ENCODE results near the gene FANCG. TPM values are rescaled to one million over a fixed set of nuclear protein-coding genes. Genes with fewer than 3 reads are reported as not detected.

FANCG gene
- total RNA-seq, 1 donor from 2014 or later, result 5.6 TPM

- H3K27me3 ChIP-seq (ENCODE audit: low read depth), result no peaks in the 10 kb centered on the region
- TF ChIP-seq CTCF (IDR thresholded peaks at IDR 0.05; ENCODE audit: borderline replicate concordance), result no peak
- no peak overlapping the region for H3K27ac ChIP-seq (replicated peaks)
- no peak for DNase-seq
- H3K4me1 ChIP-seq, result peaks cover 49% of the 10 kb centered on the region
- H3K4me3 ChIP-seq, result no peak overlapping the region
- H3K36me3 ChIP-seq, result peaks cover 56% of the 10 kb centered on the region
- no peaks in the 10 kb centered on the region for H3K9me3 ChIP-seq (replicated peaks)
- intact Hi-C loops (cut with micrococcal nuclease), result no loop called here
Observed at GRCh38 chr9:35105571-35106342, 26.0 kb upstream of the FANCG start.

GRCh38 chr9:35105126-35105525, 25.4 kb upstream of the FANCG start:
- Histone ChIP-seq H3K9me3 (replicated peaks) (no peaks in the 10 kb centered on the region), H3K4me3 (no peak overlapping the region), H3K27ac (replicated peaks) (no peak overlapping the region), H3K36me3 (peaks cover 62% of the 10 kb centered on the region), H3K27me3 (ENCODE audit: low read depth) (no peaks in the 10 kb centered on the region), H3K4me1 (peaks cover 45% of the 10 kb centered on the region)
- intact Hi-C loops (cut with micrococcal nuclease), result no loop called here
- DNase-seq, result no peak
- TF ChIP-seq CTCF (IDR thresholded peaks at IDR 0.05; ENCODE audit: borderline replicate concordance), result no peak

GRCh38 chr9:35104586-35104985, 24.8 kb upstream of the FANCG start:
- Histone ChIP-seq H3K27ac (replicated peaks) (no peak overlapping the region), H3K27me3 (ENCODE audit: low read depth) (no peaks in the 10 kb centered on the region), H3K4me1 (peaks cover 39% of the 10 kb centered on the region), H3K4me3 (no peak overlapping the region), H3K36me3 (peaks cover 68% of the 10 kb centered on the region), H3K9me3 (replicated peaks) (no peaks in the 10 kb centered on the region)
- no peak for TF ChIP-seq CTCF (IDR thresholded peaks at IDR 0.05; ENCODE audit: borderline replicate concordance)
- DNase-seq, result no peak
- intact Hi-C loops (cut with micrococcal nuclease), result no loop called here

- H3K4me1 ChIP-seq, result peaks cover 36% of the 10 kb centered on the region
- no peak for TF ChIP-seq CTCF (IDR thresholded peaks at IDR 0.05; ENCODE audit: borderline replicate concordance)
- H3K27me3 ChIP-seq (ENCODE audit: low read depth), result no peaks in the 10 kb centered on the region
- peaks cover 71% of the 10 kb centered on the region for H3K36me3 ChIP-seq
- peak overlapping the region; percentile 94 for H3K27ac ChIP-seq (replicated peaks)
- peak overlapping the region; percentile 84 for H3K4me3 ChIP-seq
- DNase-seq, result no peak
- H3K9me3 ChIP-seq (replicated peaks), result no peaks in the 10 kb centered on the region
- intact Hi-C loops (cut with micrococcal nuclease), result no loop called here
Observed at GRCh38 chr9:35103660-35104191, 24.0 kb upstream of the FANCG start.

GRCh38 chr9:35102769-35103659, 23.3 kb upstream of the FANCG start, which contains the start of gene STOML2:
Gene STOML2 (minus strand): TSS chr9:35103131. CDS start chr9:35103094, 37 bp downstream.
- Histone ChIP-seq H3K27me3 (ENCODE audit: low read depth) (no peaks in the 10 kb centered on the region), H3K27ac (replicated peaks) (peak within 1 kb of the TSS; percentile 94), H3K9me3 (replicated peaks) (no peaks in the 10 kb centered on the region), H3K4me1 (peaks cover 36% of the 10 kb centered on the region), H3K36me3 (peaks cover 64% of the 10 kb centered on the region), H3K4me3 (peak within 1 kb of the TSS; percentile 84)
- no peak for TF ChIP-seq CTCF (IDR thresholded peaks at IDR 0.05; ENCODE audit: borderline replicate concordance)
- intact Hi-C loops (cut with micrococcal nuclease), result no loop called here
- peak; percentile 94 for DNase-seq

All from left ventricle myocardium inferior (tissue), 1 donor.